GM23338 (cell line): ENCODE measurements around the gene R3HCC1L. TPM values are rescaled to one million over a fixed set of nuclear protein-coding genes. Genes with fewer than 3 reads are reported as not detected.

Experiments used
- ATAC-seq: fragments of 200-7000 bp; cut with Tn5 transposase; 3 replicates; pipeline ENCODE4 v1.9.1; 2020
- DNase-seq: peaks from one replicate; pipeline ENCODE4 v3.0.0-alpha.2; 2015; ENCODE audit warnings: low spot score
- H2AFZ ChIP-seq: fragments of 200-600 bp; sonication (generic); 2 replicates; pipeline ENCODE4 v1.8.0; 2016; ENCODE audit warnings: antibody characterized with exemption, mild to moderate bottlenecking, moderate library complexity
- H3F3A ChIP-seq: fragments of 200-600 bp; sonication (generic); replicated peaks from 2 replicates; pipeline ENCODE4 v1.8.0; 2017; ENCODE audit warnings: antibody characterized with exemption, mixed run types, low read depth
- H3K27ac ChIP-seq: fragments of 200-600 bp; sonication (generic); 2 replicates; pipeline ENCODE4 v1.6.1; 2016; ENCODE audit warnings: low read depth
- H3K27me3 ChIP-seq: fragments of 200-600 bp; sonication (generic); 2 replicates; pipeline ENCODE4 v1.8.0; 2016; ENCODE audit warnings: mild to moderate bottlenecking, mixed run types, moderate library complexity; ENCODE audit not compliant: insufficient read depth
- H3K36me3 ChIP-seq: fragments of 200-600 bp; sonication (generic); 2 replicates; pipeline ENCODE4 v1.8.0; 2016; ENCODE audit warnings: mild to moderate bottlenecking; ENCODE audit not compliant: insufficient read depth
- H3K4me1 ChIP-seq: fragments of 200-600 bp; sonication (generic); 2 replicates; pipeline ENCODE4 v1.8.0; 2016; ENCODE audit warnings: mild to moderate bottlenecking, moderate library complexity; ENCODE audit not compliant: insufficient read depth
- H3K4me2 ChIP-seq: fragments of 200-600 bp; sonication (generic); 2 replicates; pipeline ENCODE4 v1.7.1; 2017; ENCODE audit warnings: mixed run types
- H3K4me3 ChIP-seq: fragments of 200-600 bp; sonication (generic); 2 replicates; pipeline ENCODE4 v1.6.1; 2016; ENCODE audit warnings: mixed run types
- H3K79me2 ChIP-seq: fragments of 200-600 bp; sonication (generic); replicated peaks from 2 replicates; pipeline ENCODE4 v1.8.0; 2017; ENCODE audit warnings: mild to moderate bottlenecking; ENCODE audit not compliant: insufficient read depth
- H3K9me2 ChIP-seq: fragments of 200-600 bp; sonication (generic); 2 replicates; pipeline ENCODE4 v1.8.0; 2017; ENCODE audit not compliant: insufficient read depth
- H4K20me1 ChIP-seq: fragments of 200-600 bp; sonication (generic); replicated peaks from 2 replicates; pipeline ENCODE4 v1.8.0; 2017; ENCODE audit warnings: mild to moderate bottlenecking; ENCODE audit not compliant: insufficient read depth
- H3K27ac Mint-ChIP-seq: 2 replicates; pipeline ENCODE4 v1.8.0; 2020; ENCODE audit warnings: inconsistent platforms, mild to moderate bottlenecking, moderate library complexity, mixed read lengths
- H3K27me3 Mint-ChIP-seq: 3 replicates; pipeline ENCODE4 v1.8.0; 2022; ENCODE audit warnings: low read depth, mild to moderate bottlenecking, moderate library complexity, mixed read lengths, inconsistent platforms; ENCODE audit not compliant: insufficient read depth, poor library complexity
- H3K36me3 Mint-ChIP-seq: 3 replicates; pipeline ENCODE4 v1.8.0; 2021; ENCODE audit warnings: low read depth, mild to moderate bottlenecking, inconsistent platforms, moderate library complexity, mixed read lengths
- H3K4me1 Mint-ChIP-seq: 3 replicates; pipeline ENCODE4 v1.8.0; 2020; ENCODE audit warnings: mild to moderate bottlenecking, inconsistent platforms, mixed read lengths
- H3K4me3 Mint-ChIP-seq: 3 replicates; pipeline ENCODE4 v1.8.0; 2021; ENCODE audit warnings: moderate library complexity, mild to moderate bottlenecking, inconsistent platforms, mixed read lengths
- H3K9me3 Mint-ChIP-seq: 3 replicates; pipeline ENCODE4 v1.8.0; 2020; ENCODE audit warnings: moderate library complexity, mild to moderate bottlenecking, inconsistent platforms, mixed read lengths
- CREB1 ChIP-seq: fragments of 250-450 bp; sonication (Bioruptor Pico); IDR thresholded peaks from 2 replicates; pipeline ENCODE4 v1.5.0; 2020; ENCODE audit warnings: low read depth, mild to moderate bottlenecking, moderate library complexity
- NANOG ChIP-seq: IDR thresholded peaks from 2 replicates; pipeline ENCODE4 v1.6.1; 2016; ENCODE audit warnings: antibody characterized with exemption, borderline replicate concordance
- STAT1 ChIP-seq: IDR thresholded peaks from one replicate; pipeline ENCODE4 v1.6.1; 2016; ENCODE audit warnings: antibody characterized with exemption; ENCODE audit not compliant: unreplicated experiment
- ZNF114 ChIP-seq: fragments of 250-450 bp; sonication (Bioruptor Pico); IDR thresholded peaks from 2 replicates; pipeline ENCODE4 v1.5.0; 2020; ENCODE audit warnings: mild to moderate bottlenecking, moderate library complexity
- ZNF462 ChIP-seq: fragments of 250-450 bp; sonication (Bioruptor Pico); IDR thresholded peaks from 2 replicates; pipeline ENCODE4 v1.5.0; 2020; ENCODE audit warnings: mild to moderate bottlenecking, moderate library complexity
- polyA plus RNA-seq: library from polyadenylated mRNA; unstranded; fragments of >200 nt; fragmentation: Nextera tagmentation; extraction: Ambion mirVana; gene quantifications from 2 replicates; pipeline ENCODE4 v1.2.1, GENCODE V29; 2016
- total RNA-seq: library from RNA; depleted of rRNA; stranded (reverse); fragments of >200 nt; shearing (Covaris generic); gene quantifications from 2 replicates; pipeline ENCODE4 v1.2.3, GENCODE V29; 2014

Gene R3HCC1L
- total and polyA plus RNA-seq, 2 experiments from 2014 or later = 9.3 to 15.8 TPM

- no peaks in the 10 kb centered on the region for H3K9me2 ChIP-seq
- no peaks in the 10 kb centered on the region for H3K36me3 ChIP-seq
- Mint-ChIP-seq H3K4me1 (peaks cover 3% of the 10 kb centered on the region; the same call in 2 of the 3 replicates), H3K36me3 (no peaks in the 10 kb centered on the region), H3K9me3 (no peaks in the 10 kb centered on the region; the same call in 2 of the 3 replicates), H3K27ac (no peak overlapping the region), H3K27me3 (peaks cover 3% of the 10 kb centered on the region), H3K4me3 (no peak overlapping the region)
- ATAC-seq = no peak
- no peaks in the 10 kb centered on the region for H3F3A ChIP-seq
- H3K79me2 ChIP-seq = no peaks in the 10 kb centered on the region
- H3K4me2 ChIP-seq = no peak overlapping the region
- H3K27me3 ChIP-seq = no peaks in the 10 kb centered on the region
- TF ChIP-seq STAT1 (no peak), ZNF462 (no peak), NANOG (no peak), CREB1 (CRISPR knock-in tag) (no peak), ZNF114 (no peak)
- no peak overlapping the region for H3K27ac ChIP-seq
- DNase-seq = no peak
- H4K20me1 ChIP-seq = no peaks in the 10 kb centered on the region
- H3K4me3 ChIP-seq = no peak overlapping the region
- no peaks in the 10 kb centered on the region for H3K4me1 ChIP-seq
- H2AFZ ChIP-seq = no peak overlapping the region
Observed at GRCh38 chr10:98085238-98085637, 49.2 kb upstream of the R3HCC1L start.
